Liver (tissue), 9 donors: ENCODE results near the gene RAET1E. TPM values are rescaled to one million over a fixed set of nuclear protein-coding genes. Genes with fewer than 3 reads are reported as not detected.

ENCODE experiments used
- DNase-seq: peaks from one replicate; pipeline ENCODE4 v3.0.0-alpha.2; 2017; ENCODE audit warnings: low spot score
- H3K27ac ChIP-seq, 2 donors: one replicate each; pipeline ENCODE4 v1.7.0; 2013; ENCODE audit warnings: inconsistent platforms in 2 of 2, low read length in 2 of 2, control low read depth in 1 of 2, low read depth in 1 of 2, mild to moderate bottlenecking in 1 of 2
- H3K27me3 ChIP-seq, 4 donors: one replicate each; pipeline versions ENCODE4 v1.6.1 to v1.7.0; 2013; ENCODE audit warnings: low read length in 3 of 4, inconsistent platforms in 1 of 4, mild to moderate bottlenecking in 1 of 4, moderate library complexity in 1 of 4; ENCODE audit not compliant: control insufficient read depth in 4 of 4, insufficient read depth in 4 of 4
- H3K36me3 ChIP-seq, 4 donors: one replicate each; pipeline versions ENCODE4 v1.6.1 to v1.7.0; 2013; ENCODE audit warnings: low read length in 3 of 4, mild to moderate bottlenecking in 3 of 4, low read depth in 1 of 4, moderate library complexity in 1 of 4; ENCODE audit not compliant: control insufficient read depth in 4 of 4, insufficient read depth in 3 of 4
- H3K4me1 ChIP-seq, 4 donors: one replicate each; pipeline versions ENCODE4 v1.6.1 to v1.7.0; 2013; ENCODE audit warnings: low read length in 3 of 4, mild to moderate bottlenecking in 3 of 4, moderate library complexity in 1 of 4; ENCODE audit not compliant: control insufficient read depth in 4 of 4, insufficient read depth in 4 of 4
- H3K4me3 ChIP-seq, 3 donors: one replicate each; pipeline versions ENCODE4 v1.6.1 to v1.7.0; 2013; ENCODE audit warnings: low read length in 3 of 3, control low read depth in 1 of 3, low read depth in 1 of 3, mild to moderate bottlenecking in 1 of 3
- H3K9ac ChIP-seq, 2 donors: one replicate each; pipeline ENCODE4 v1.7.0; 2013; ENCODE audit warnings: low read length in 2 of 2, mild to moderate bottlenecking in 2 of 2, moderate library complexity in 2 of 2, control low read depth in 1 of 2, low read depth in 1 of 2
- H3K9me3 ChIP-seq, 4 donors: one replicate each; pipeline versions ENCODE4 v1.6.1 to v1.7.0; 2013; ENCODE audit warnings: low read length in 3 of 4; ENCODE audit not compliant: control insufficient read depth in 4 of 4
- FOXA1 ChIP-seq: IDR thresholded peaks from 2 replicates; pipeline ENCODE4 v1.6.1; 2016; ENCODE audit warnings: antibody characterized with exemption
- FOXA2 ChIP-seq: IDR thresholded peaks from 2 replicates; pipeline ENCODE4 v1.6.1; 2016; ENCODE audit warnings: antibody characterized with exemption
- HNF4A ChIP-seq, 2 donors: conservative IDR thresholded peaks; 2 replicates each; pipeline ENCODE4 v1.6.1; 2016; ENCODE audit warnings: antibody characterized with exemption in 2 of 2, mild to moderate bottlenecking in 2 of 2
- HNF4G ChIP-seq: IDR thresholded peaks from 2 replicates; pipeline ENCODE4 v1.6.1; 2016; ENCODE audit warnings: antibody characterized with exemption
- JUND ChIP-seq, 2 donors: IDR thresholded peaks; 2 replicates each; pipeline ENCODE4 v1.6.1; 2016; ENCODE audit warnings: antibody characterized with exemption in 2 of 2
- RAD21 ChIP-seq, 2 donors: IDR thresholded peaks; 2 replicates each; pipeline ENCODE4 v1.6.1; 2016; ENCODE audit warnings: antibody characterized with exemption in 2 of 2, mild to moderate bottlenecking in 2 of 2
- SP1 ChIP-seq: IDR thresholded peaks from 2 replicates; pipeline ENCODE4 v1.6.1; 2018; ENCODE audit warnings: antibody characterized with exemption, mild to moderate bottlenecking
- TAF1 ChIP-seq: conservative IDR thresholded peaks from 2 replicates; pipeline ENCODE4 v1.6.1; 2016; ENCODE audit warnings: antibody characterized with exemption, mild to moderate bottlenecking
- YY1 ChIP-seq: IDR thresholded peaks from 2 replicates; pipeline ENCODE4 v1.6.1; 2016; ENCODE audit warnings: antibody characterized with exemption, mild to moderate bottlenecking
- ZBTB33 ChIP-seq: IDR thresholded peaks from 2 replicates; pipeline ENCODE4 v1.6.1; 2016; ENCODE audit warnings: antibody characterized with exemption
- WGBS: extraction: QIAGEN DNeasy Blood & Tissue Kit; methylation state at CpG from one replicate; pipeline ENCODE4 v1.1.7; 2013; 5-methylcytosine and 5-hydroxymethylcytosine counted together
- polyA plus RNA-seq, 2 donors: library from polyadenylated mRNA; stranded (reverse) in 1 of 2; unstranded in 1 of 2; fragments of 200-250 nt in 1 of 2; fragments of >200 nt in 1 of 2; fragmentation: Nextera tagmentation in 1 of 2; extraction: Ambion mirVana in 1 of 2; gene quantifications; one replicate each; pipeline versions ENCODE4 v1.2.1 to v1.2.3, GENCODE V29; 2013 to 2015
- total RNA-seq, 2 donors: library from RNA; depleted of rRNA; stranded (reverse); fragments of >200 nt; gene quantifications; one replicate each; pipeline ENCODE4 v1.2.3, GENCODE V29; 2014
- TF ChIP-seq, protein P1 (sequence below): IDR thresholded peaks from 2 replicates; pipeline ENCODE4 v1.6.1; 2016; ENCODE audit warnings: antibody characterized with exemption
- TF ChIP-seq, protein P2 (sequence below): fragments of 150-350 bp; IDR thresholded peaks from 2 replicates; pipeline ENCODE4 v1.5.1; 2017; ENCODE audit warnings: improper control_type of control experiment, low read depth, low read length; ENCODE audit not compliant: missing input control
- donor health status: healthy.
- donor health status: healthy.
- donor health status: healthy.
- donor health status: healthy.
- donor health status: healthy.

The RAET1E gene
- total and polyA plus RNA-seq, 4 donors = not detected

DNA sequence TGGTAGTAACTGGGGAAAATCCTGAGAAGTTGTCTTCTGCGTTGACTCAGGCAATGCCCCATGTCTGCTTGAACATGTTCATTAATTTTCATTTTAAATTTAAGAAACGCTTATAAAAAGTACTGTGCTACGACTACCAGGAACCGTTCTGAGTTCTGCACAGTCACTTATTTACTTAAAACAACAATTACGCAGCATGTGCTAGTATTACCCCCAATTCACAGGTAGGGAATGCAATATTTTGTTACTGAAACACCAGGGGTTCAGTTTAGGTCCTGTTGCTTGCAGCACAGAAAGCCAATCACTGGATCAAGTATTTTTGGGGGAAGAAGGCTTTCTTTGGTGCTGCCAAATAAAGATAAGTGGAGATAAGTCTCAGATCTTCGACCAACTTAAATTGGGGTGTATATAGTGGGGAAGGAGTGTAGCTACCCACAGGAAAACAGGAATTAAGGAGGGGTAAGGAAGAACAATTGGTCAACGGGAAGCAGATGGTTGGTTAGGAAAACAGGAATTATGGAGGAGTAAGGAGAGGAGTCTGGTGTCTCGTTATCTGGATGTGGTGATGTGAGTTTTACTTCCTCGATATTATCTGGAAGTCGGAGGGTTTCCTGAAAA is 28.5 kb downstream of the RAET1E start:
- Histone ChIP-seq H3K4me1 (peaks cover 1 to 14% (median 2%) of the 10 kb centered on the region in 4 donors), H3K4me3 (no peak overlapping the region), H3K27ac (no peak overlapping the region), H3K27me3 (no peaks in the 10 kb centered on the region), H3K9ac (no peak overlapping the region), H3K9me3 (no peaks in the 10 kb centered on the region), H3K36me3 (no peaks in the 10 kb centered on the region)
- 82% methylated on average over 10 of the region's 10 CpGs for WGBS
- TF ChIP-seq, protein P1, sequence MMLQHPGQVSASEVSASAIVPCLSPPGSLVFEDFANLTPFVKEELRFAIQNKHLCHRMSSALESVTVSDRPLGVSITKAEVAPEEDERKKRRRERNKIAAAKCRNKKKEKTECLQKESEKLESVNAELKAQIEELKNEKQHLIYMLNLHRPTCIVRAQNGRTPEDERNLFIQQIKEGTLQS = no peak
- TF ChIP-seq TAF1 (no peak), HNF4A (conservative IDR thresholded peaks at IDR 0.05) (no peak), SP1 (no peak), JUND (IDR thresholded peaks at IDR 0.05) (no peak), YY1 (no peak)
- TF ChIP-seq, protein P2, sequence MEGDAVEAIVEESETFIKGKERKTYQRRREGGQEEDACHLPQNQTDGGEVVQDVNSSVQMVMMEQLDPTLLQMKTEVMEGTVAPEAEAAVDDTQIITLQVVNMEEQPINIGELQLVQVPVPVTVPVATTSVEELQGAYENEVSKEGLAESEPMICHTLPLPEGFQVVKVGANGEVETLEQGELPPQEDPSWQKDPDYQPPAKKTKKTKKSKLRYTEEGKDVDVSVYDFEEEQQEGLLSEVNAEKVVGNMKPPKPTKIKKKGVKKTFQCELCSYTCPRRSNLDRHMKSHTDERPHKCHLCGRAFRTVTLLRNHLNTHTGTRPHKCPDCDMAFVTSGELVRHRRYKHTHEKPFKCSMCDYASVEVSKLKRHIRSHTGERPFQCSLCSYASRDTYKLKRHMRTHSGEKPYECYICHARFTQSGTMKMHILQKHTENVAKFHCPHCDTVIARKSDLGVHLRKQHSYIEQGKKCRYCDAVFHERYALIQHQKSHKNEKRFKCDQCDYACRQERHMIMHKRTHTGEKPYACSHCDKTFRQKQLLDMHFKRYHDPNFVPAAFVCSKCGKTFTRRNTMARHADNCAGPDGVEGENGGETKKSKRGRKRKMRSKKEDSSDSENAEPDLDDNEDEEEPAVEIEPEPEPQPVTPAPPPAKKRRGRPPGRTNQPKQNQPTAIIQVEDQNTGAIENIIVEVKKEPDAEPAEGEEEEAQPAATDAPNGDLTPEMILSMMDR = no peak
- DNase-seq = no peak

- Histone ChIP-seq H3K4me3 (no peak overlapping the region), H3K27ac (no peak overlapping the region), H3K4me1 (peaks cover 1 to 16% (median 3%) of the 10 kb centered on the region in 4 donors), H3K27me3 (no peaks in the 10 kb centered on the region), H3K36me3 (no peaks in the 10 kb centered on the region), H3K9ac (no peak overlapping the region), H3K9me3 (no peaks in the 10 kb centered on the region)
- WGBS = 59% methylated on average over 4 of the region's 4 CpGs
- no peak for DNase-seq
- TF ChIP-seq SP1 (no peak), RAD21 (IDR thresholded peaks at IDR 0.05) (peak in 1 of 2 donors; percentile 25), FOXA1 (no peak)
Measured at GRCh38 chr6:149867876-149868640, 29.9 kb downstream of the RAET1E start.

- Histone ChIP-seq H3K4me1 (peaks cover 1 to 43% (median 17%) of the 10 kb centered on the region in 4 donors), H3K9me3 (no peaks in the 10 kb centered on the region), H3K9ac (peak overlapping the region in 1 of 2 donors; percentile 29), H3K27ac (peak overlapping the region; percentile 77 to 88), H3K27me3 (no peaks in the 10 kb centered on the region), H3K4me3 (peak overlapping the region; percentile 35 to 77 (median 36)), H3K36me3 (no peaks in the 10 kb centered on the region)
- no peak for DNase-seq
- WGBS = 21% methylated on average over 23 of the region's 23 CpGs
- TF ChIP-seq HNF4G (no peak), ZBTB33 (no peak), FOXA1 (no peak), SP1 (no peak), FOXA2 (no peak), JUND (IDR thresholded peaks at IDR 0.05) (no peak), YY1 (no peak), RAD21 (IDR thresholded peaks at IDR 0.05) (peak; percentile 79), TAF1 (no peak)
- TF ChIP-seq, protein P2 = peak; percentile 56
Measured at GRCh38 chr6:149864578-149865535, 33.1 kb downstream of the RAET1E start.
